Natural killer cell treated with Interleukin-12 subunit alpha and Interleukin-12 subunit beta and Interleukin-15 and Interleukin-18, amount 100 ng/mL, for 72 hours (primary cell): ENCODE data around the gene KIAA1549. TPM values are rescaled to one million over a fixed set of nuclear protein-coding genes. Genes with fewer than 3 reads are reported as not detected.

Experiments used
- ATAC-seq, 2 donors: fragments of 150-1000 bp; cut with Tn5 transposase in 1 of 2; sonication (Bioruptor Pico), chemical (Tn5 transposase) in 1 of 2; 2 replicates each; pipeline ENCODE4 v1.10.0; 2021
- DNase-seq: peaks from one replicate; pipeline ENCODE4 v3.0.0; 2022; ENCODE audit warnings: low spot score
- H3K27ac Mint-ChIP-seq, 2 donors: 1 replicate in 1 of 2; 2 replicates in 1 of 2; pipeline ENCODE4 v1.8.0; 2022; ENCODE audit warnings: mixed read lengths in 2 of 2, mild to moderate bottlenecking in 1 of 2, moderate library complexity in 1 of 2
- H3K27me3 Mint-ChIP-seq, 2 donors: 1 replicate in 1 of 2; 2 replicates in 1 of 2; pipeline ENCODE4 v1.8.0; 2022; ENCODE audit warnings: mixed read lengths in 2 of 2
- H3K36me3 Mint-ChIP-seq: one replicate; pipeline ENCODE4 v1.8.0; 2022; ENCODE audit warnings: mixed read lengths
- H3K4me1 Mint-ChIP-seq, 2 donors: 1 replicate in 1 of 2; 2 replicates in 1 of 2; pipeline ENCODE4 v1.8.0; 2022; ENCODE audit warnings: low read depth in 2 of 2, mixed read lengths in 2 of 2, mild to moderate bottlenecking in 1 of 2
- H3K4me3 Mint-ChIP-seq: one replicate; pipeline ENCODE4 v1.8.0; 2022; ENCODE audit warnings: mixed read lengths
- H3K9me3 Mint-ChIP-seq: 2 replicates; pipeline ENCODE4 v1.8.0; 2022; ENCODE audit warnings: mixed read lengths
- total RNA-seq, 2 donors: library from RNA; stranded (reverse); gene quantifications; one replicate each; pipeline ENCODE4 v1.2.3, GENCODE V29; 2022

Gene KIAA1549
- total RNA-seq, 2 donors from 2014 or later = 0.21 to 0.33 TPM

DNA sequence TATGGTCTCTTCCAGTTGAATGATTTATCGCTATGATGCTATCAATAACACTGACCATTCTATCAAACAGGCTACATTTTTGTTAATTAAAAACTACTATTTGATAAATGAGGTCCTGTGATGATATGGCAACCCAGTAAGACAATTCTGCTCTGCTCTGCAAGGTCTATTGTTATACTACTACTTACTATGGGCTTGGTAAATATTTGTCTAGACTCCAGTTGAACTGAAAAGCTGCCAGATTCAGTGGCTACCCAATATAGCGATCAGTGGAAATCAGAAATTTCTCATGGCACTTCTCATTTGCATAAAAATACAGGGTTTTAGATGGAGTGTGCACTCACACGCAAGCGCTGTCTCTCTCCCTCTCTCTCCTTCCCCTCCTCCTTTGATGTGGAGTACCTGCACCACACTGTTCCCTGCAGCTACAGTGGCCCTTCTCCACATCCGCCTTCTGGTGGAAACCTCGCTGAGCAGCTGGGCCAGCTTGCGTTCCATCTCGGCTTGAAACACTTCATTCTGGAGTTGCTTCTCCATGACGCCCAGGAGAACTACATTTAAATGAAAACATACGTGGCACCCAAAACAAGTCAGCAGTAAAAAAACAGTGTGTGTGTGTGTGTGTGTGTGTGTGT lies 77.9 kb downstream of the KIAA1549 start:
- Mint-ChIP-seq H3K4me3 (no peak overlapping the region), H3K4me1 (no peaks in the 10 kb centered on the region), H3K27me3 (peaks cover 38 to 66% of the 10 kb centered on the region in 2 donors), H3K9me3 (no peaks in the 10 kb centered on the region), H3K27ac (no peak overlapping the region), H3K36me3 (no peaks in the 10 kb centered on the region)
- peak in 1 of 2 donors; percentile 52 for ATAC-seq
- no peak for DNase-seq

DNA sequence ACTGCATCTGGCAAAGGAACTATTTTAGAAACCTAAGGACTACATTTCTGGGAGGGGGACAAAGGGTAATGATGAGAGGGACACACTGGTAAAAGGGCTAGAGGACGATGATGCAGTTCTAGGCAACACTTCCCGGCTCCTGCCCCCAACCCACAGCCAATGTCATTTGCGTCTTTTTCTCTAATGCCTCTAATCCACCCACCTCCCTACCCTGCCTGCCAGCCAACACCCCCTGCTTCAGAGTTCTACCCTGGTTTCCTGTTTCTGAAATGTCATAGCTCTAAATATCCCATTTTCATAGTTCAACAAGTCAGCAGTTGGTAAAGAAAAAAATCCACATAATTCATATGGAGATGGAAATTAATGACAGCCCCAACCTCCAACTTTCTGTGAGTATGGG lies 79.0 kb downstream of the KIAA1549 start:
- H3K9me3 Mint-ChIP-seq = no peaks in the 10 kb centered on the region
- DNase-seq (no peak), ATAC-seq (no peak)
- peaks cover 32 to 60% of the 10 kb centered on the region in 2 donors for H3K27me3 Mint-ChIP-seq
- H3K36me3 Mint-ChIP-seq = no peaks in the 10 kb centered on the region
- no peak overlapping the region for H3K27ac Mint-ChIP-seq
- H3K4me1 Mint-ChIP-seq = no peaks in the 10 kb centered on the region
- H3K4me3 Mint-ChIP-seq = no peak overlapping the region

- H3K27me3 Mint-ChIP-seq = peaks cover 40 to 57% of the 10 kb centered on the region in 2 donors
- H3K4me1 Mint-ChIP-seq = no peaks in the 10 kb centered on the region
- no peak overlapping the region for H3K27ac Mint-ChIP-seq
- H3K4me3 Mint-ChIP-seq = no peak overlapping the region
- DNase-seq (no peak), ATAC-seq (no peak)
- no peaks in the 10 kb centered on the region for H3K9me3 Mint-ChIP-seq
- no peaks in the 10 kb centered on the region for H3K36me3 Mint-ChIP-seq
Observed at GRCh38 chr7:138900035-138900828, 81.0 kb downstream of the KIAA1549 start.

DNA sequence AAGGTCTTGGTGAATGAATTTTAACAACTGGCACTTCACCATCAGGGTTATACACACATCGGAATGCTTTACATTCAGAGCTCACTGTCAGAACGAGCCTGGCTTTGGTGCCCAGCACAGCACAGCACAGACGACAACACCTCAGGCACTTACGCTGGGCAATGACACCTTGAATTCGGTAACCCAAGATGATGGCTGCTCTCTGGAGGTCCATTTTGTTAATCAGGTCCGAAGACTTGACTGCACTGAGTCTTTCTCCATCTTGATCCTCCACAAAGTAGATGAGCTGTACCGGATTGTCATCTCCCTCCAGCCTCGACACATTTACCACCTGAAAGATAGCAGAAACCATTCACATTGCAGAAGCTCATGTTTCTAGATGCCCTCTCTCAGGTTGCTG lies 82.4 kb downstream of the KIAA1549 start:
- ATAC-seq = no peak
- H3K4me3 Mint-ChIP-seq = no peak overlapping the region
- H3K4me1 Mint-ChIP-seq = no peaks in the 10 kb centered on the region
- H3K36me3 Mint-ChIP-seq = no peaks in the 10 kb centered on the region
- DNase-seq = no peak
- no peaks in the 10 kb centered on the region for H3K9me3 Mint-ChIP-seq
- H3K27ac Mint-ChIP-seq = no peak overlapping the region
- peaks cover 44 to 63% of the 10 kb centered on the region in 2 donors for H3K27me3 Mint-ChIP-seq

- Mint-ChIP-seq H3K4me3 (no peak overlapping the region), H3K4me1 (no peaks in the 10 kb centered on the region), H3K27ac (no peak overlapping the region), H3K36me3 (no peaks in the 10 kb centered on the region), H3K9me3 (no peaks in the 10 kb centered on the region), H3K27me3 (peaks cover 40 to 58% of the 10 kb centered on the region in 2 donors)
- DNase-seq (no peak), ATAC-seq (no peak)
Observed at GRCh38 chr7:138898255-138898654, 82.9 kb downstream of the KIAA1549 start.

- Mint-ChIP-seq H3K4me3 (no peak overlapping the region), H3K36me3 (no peaks in the 10 kb centered on the region), H3K4me1 (no peaks in the 10 kb centered on the region), H3K27me3 (peaks cover 27 to 41% of the 10 kb centered on the region in 2 donors), H3K9me3 (no peaks in the 10 kb centered on the region), H3K27ac (no peak overlapping the region)
- DNase-seq (no peak), ATAC-seq (no peak)
Observed at GRCh38 chr7:138895679-138896078, 85.5 kb downstream of the KIAA1549 start.

DNA sequence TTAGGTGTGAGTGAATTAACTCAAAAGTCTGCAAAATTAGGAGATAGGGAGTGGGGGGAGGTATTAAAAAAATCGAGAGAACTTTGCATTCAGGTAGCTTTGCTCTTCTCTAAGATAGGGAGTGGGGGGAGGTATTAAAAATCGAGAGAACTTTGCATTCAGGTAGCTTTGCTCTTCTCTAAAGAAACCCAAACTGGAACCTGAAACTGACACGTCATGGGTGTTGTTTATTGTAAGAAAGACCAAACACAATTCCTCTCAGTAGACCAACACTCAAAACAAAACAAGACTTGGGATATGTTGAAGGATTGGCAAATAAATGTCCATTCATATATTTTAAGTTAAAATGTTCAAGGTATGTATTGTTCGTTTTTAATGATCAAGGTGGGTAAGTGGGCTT lies 87.9 kb downstream of the KIAA1549 start:
- DNase-seq (no peak), ATAC-seq (no peak)
- Mint-ChIP-seq H3K9me3 (no peaks in the 10 kb centered on the region), H3K36me3 (no peaks in the 10 kb centered on the region), H3K4me1 (no peaks in the 10 kb centered on the region), H3K27me3 (peaks cover 14 to 20% of the 10 kb centered on the region in 2 donors), H3K4me3 (no peak overlapping the region), H3K27ac (no peak overlapping the region)

GRCh38 chr7:138892812-138893211 lies 88.4 kb downstream of the KIAA1549 start:
- Mint-ChIP-seq H3K27ac (no peak overlapping the region), H3K4me3 (no peak overlapping the region), H3K36me3 (no peaks in the 10 kb centered on the region)

GRCh38 chr7:138892006-138892630 lies 89.1 kb downstream of the KIAA1549 start:
- Mint-ChIP-seq H3K4me1 (no peaks in the 10 kb centered on the region), H3K27ac (no peak overlapping the region), H3K27me3 (peaks cover 14 to 18% of the 10 kb centered on the region in 2 donors), H3K9me3 (no peaks in the 10 kb centered on the region), H3K36me3 (no peaks in the 10 kb centered on the region), H3K4me3 (no peak overlapping the region)
- no peak for DNase-seq
- ATAC-seq = no peak

More at GRCh38 chr7:138892812-138893211, 88.4 kb downstream of the KIAA1549 start:
- Mint-ChIP-seq H3K27me3 (peaks cover 14 to 18% of the 10 kb centered on the region in 2 donors), H3K9me3 (no peaks in the 10 kb centered on the region), H3K4me1 (no peaks in the 10 kb centered on the region)
- no peak for ATAC-seq
- no peak for DNase-seq

DNA sequence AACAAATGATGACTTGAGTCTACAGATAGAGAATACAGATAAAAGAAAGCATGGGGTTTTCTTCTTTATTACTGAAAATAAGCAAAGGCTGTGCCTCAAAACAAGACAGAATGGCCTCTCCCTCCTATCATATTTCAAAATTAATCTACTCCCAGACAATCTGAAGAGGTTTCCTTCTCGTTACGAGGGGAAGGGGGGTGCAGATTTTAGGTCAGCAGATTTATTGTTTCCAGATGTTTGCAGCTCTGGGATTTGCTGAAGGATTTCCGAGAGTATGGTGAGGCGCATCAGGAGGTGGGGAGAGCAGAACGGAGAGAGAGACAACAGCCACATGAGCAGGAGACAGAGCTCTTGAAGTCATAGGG lies 89.8 kb downstream of the KIAA1549 start:
- no peak for ATAC-seq
- no peak overlapping the region for H3K4me3 Mint-ChIP-seq
- DNase-seq = no peak

DNA sequence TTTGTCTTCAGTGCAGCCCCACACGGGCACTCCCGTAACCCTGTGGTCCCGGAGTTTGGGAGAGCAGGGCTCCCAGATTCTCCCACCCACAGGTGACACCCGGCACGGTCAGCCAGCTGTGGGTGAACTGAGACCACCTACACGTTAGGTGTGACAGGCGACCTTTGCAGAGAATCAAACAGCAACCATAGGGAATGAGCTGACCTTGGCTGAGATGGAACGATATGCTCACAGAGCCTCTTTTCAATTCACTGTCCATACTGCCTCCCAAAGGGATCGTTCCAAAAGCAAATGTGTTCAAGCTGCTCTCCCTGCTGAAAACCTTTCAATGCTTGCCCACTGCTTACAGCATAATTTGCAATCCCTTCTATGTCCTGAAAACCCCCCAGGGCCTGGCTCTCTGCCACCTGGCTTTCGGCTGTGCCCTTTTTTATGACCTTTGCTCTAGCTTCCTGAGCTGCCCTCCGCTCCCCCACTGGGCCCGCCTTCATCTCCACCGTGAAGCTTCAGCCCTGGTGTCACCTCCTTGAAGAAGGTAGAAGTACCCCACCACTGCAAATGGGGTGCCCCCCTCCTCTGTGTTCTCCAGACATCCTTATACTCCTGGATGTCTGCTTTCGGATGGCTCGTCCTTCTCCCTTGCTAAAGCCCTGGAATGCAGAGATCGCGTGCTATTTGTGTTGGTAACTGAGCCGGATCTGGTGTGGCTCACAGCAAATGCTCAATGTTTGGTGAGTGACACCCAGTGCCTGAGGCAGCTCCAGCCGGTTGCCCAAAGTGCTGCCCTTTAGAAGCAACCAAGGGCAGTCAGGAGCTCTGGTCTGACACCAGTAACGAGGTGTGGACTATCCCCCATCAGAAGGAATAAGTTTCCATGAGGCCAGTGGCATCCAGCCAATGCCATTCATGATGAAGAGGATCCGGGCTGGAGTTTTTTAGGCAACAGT lies 90.4 kb downstream of the KIAA1549 start:
- Mint-ChIP-seq H3K4me3 (no peak overlapping the region), H3K36me3 (no peaks in the 10 kb centered on the region), H3K27ac (no peak overlapping the region), H3K27me3 (peaks cover 8 to 12% of the 10 kb centered on the region in 2 donors), H3K9me3 (no peaks in the 10 kb centered on the region), H3K4me1 (peaks cover 4 to 6% of the 10 kb centered on the region in 2 donors)
- DNase-seq = no peak
- ATAC-seq = no peak

More for the DNA sequence above, 89.8 kb downstream of the KIAA1549 start:
- Mint-ChIP-seq H3K9me3 (no peaks in the 10 kb centered on the region), H3K27me3 (peaks cover 14 to 18% of the 10 kb centered on the region in 2 donors), H3K27ac (no peak overlapping the region), H3K36me3 (no peaks in the 10 kb centered on the region), H3K4me1 (peaks cover 2 to 3% of the 10 kb centered on the region in 2 donors)

GRCh38 chr7:138889582-138890498 lies 91.3 kb downstream of the KIAA1549 start:
- H3K9me3 Mint-ChIP-seq = no peaks in the 10 kb centered on the region
- peaks cover 2% of the 10 kb centered on the region in 2 donors for H3K27me3 Mint-ChIP-seq
- H3K36me3 Mint-ChIP-seq = no peaks in the 10 kb centered on the region
- no peak for ATAC-seq
- H3K27ac Mint-ChIP-seq = peak overlapping the region in 1 of 2 donors; percentile 55
- H3K4me1 Mint-ChIP-seq = peaks cover 4 to 6% of the 10 kb centered on the region in 2 donors
- no peak for DNase-seq
- no peak overlapping the region for H3K4me3 Mint-ChIP-seq
